GM19193 (cell line): Measurements from ENCODE around the gene C1GALT1.

Source experiments
- POLR2A ChIP-seq: IDR thresholded peaks from 4 replicates; pipeline ENCODE4 v1.6.1; 2011; ENCODE audit not compliant: insufficient read depth, insufficient read length; ENCODE audit errors: extremely low read depth

C1GALT1 gene

DNA sequence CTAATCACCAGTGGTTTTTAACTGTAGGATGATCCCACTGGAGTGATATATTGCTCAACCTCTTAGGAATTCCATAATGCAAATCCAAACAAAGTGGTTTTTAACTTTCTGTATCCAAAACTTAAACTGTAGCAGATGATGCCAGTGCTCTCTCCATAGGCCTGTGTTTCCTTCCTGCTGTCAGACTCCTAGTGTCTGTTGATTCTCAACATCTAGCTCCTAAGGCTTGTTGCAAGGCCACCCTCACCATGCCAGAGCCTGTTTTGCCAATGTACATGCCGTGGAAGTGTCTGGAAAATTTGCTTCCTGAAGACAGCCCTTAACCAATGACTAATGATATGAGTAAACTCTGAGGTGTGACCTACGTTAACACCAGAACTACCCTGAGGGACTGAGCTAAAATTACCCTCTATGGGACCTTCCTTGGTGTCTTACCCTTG, 39.3 kb downstream of the C1GALT1 start:
- TF ChIP-seq POLR2A, result no peak

GRCh38 chr7:7223250-7223649, 40.9 kb downstream of the C1GALT1 start:
- no peak for TF ChIP-seq POLR2A

GRCh38 chr7:7226407-7226806, 44.1 kb downstream of the C1GALT1 start:
- TF ChIP-seq POLR2A, result no peak

DNA sequence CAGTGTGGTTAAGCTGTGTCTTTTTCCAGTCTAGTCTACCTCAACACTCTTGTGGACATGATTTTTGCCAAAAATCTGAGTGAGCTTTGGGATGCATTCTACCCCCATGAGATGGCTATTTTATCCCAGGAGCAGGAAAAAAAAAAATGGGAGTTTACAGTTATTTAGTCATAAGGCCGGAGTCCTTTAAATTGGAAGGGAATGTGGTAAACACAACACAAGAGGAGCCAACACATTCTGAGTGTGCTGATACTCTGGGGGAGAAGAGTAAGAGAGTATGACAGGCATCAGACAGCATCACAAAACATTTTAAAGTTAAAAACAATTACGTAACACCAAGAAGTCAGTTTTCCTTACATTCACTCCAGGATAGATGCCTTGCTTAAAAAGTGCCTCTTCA, 46.1 kb downstream of the C1GALT1 start:
- TF ChIP-seq POLR2A, result no peak

DNA sequence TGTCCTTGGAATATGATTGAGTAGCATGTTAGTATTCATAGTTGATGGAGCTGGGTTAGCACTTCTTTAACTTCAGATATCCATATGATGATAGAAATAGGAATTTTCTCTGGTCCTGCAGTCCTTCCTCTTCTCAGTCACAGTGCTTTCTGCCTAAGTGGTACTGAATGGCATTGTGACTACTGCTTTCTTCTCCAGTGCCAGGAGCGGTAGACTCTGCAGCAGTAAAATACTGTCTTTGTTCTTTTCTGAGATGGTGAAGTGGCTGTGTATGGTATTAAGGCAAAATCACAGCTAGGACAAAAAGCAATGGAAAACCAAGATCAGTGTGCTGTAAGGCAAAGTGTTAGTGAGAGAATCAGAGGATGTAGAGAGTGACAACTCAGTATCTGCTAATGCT, 46.6 kb downstream of the C1GALT1 start:
- no peak for TF ChIP-seq POLR2A

DNA sequence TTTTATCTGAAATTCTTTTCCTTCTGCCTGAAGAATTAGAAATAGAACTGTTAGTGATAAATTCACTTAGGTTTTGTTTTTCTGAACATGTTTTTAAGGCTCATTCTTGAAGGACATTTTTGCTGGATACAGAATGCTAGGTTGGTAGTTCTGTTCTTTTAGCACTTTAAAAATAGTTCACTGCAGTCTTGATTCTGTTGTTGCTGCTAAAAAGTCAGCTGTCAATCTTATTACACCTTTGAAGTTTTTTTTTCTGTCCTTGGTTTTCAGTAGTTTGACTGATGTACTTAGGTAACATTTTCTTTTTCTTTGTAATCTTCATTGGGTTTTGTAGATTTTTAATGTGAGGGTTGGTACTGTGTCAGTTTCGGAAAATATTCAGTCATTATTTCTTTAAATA, 48.7 kb downstream of the C1GALT1 start:
- TF ChIP-seq POLR2A, result no peak

DNA sequence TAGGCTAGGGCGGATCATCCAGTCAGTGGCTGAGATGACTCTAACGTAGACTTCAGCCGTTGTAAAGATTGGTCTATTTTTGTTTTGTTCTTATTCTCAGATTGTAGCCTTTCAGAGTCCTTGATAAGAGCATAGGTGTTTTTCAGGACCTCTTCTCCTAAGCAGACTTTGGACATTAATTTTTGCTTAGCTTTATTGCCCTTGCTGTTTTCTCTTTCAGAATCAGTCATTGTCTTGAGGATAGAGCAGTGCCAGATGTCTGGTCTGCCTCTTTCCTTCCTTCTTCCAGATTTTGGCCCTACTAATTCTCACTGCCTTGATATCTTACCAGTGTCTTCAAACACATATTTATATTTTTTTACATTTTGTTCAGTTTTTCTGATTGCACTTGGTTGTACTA, 49.5 kb downstream of the C1GALT1 start:
- TF ChIP-seq POLR2A, result no peak

DNA sequence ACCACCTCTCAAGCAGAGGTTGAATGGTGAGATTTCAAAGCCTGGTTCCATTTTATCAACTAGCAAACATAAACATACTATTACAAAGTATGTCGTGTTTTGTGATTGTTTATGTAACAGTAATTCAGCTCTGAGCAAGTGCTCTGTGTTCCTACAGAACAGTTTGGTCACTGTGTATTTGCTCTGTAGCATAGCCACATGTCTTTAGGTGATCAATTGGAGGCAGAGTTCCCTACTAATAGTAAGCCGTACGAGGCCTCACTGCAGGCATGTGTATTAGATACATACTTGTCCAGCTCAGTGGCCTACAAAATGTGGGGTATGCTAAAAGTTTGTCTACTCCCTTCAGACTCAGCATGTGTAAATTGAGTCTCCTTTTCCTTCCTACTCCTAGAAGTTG, 53.0 kb downstream of the C1GALT1 start:
- TF ChIP-seq POLR2A, result no peak

DNA sequence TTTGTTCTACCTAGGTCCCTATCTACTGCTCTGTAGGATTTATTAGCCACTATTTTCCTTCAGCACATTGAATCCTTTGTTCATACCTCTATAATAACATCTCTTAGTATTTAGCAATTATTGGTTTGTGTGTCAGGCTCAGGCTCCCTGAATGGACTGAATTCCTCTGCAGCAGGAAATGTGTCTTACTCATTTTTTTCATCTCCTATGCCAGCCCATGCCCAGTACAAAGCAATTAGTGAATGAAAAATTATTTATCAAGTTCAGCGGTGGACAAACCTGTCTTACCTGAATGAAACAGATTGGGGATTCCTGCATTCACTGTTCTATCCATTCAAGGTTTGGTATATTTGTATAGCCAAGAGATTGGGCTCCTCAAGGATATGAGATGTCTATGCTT, 53.7 kb downstream of the C1GALT1 start:
- TF ChIP-seq POLR2A, result no peak

GRCh38 chr7:7237201-7237977, 55.0 kb downstream of the C1GALT1 start:
- TF ChIP-seq POLR2A, result no peak

GRCh38 chr7:7237978-7238267, 55.6 kb downstream of the C1GALT1 start:
- no peak for TF ChIP-seq POLR2A

DNA sequence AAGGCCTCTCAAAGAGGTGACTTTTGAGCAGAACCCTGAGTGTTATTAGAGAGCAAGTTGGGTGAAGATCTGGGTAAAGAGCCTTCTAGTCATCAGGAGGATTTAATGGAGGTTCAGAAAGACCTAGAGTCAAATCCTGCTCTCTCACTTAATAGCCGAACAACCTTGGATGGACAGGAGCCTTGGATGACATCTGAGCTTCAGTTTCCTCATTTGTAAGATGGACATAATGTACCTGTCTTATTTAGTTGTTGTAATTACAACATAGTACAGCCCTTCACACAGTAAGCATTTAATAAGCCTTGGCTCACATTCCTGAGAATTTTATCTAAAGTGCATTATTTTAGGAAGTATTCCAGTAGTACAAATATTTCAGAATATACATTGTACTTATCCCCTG, 57.0 kb downstream of the C1GALT1 start:
- no peak for TF ChIP-seq POLR2A

GRCh38 chr7:7242899-7243298, 60.6 kb downstream of the C1GALT1 start:
- TF ChIP-seq POLR2A, result no peak

GRCh38 chr7:7246223-7246622, 63.9 kb downstream of the C1GALT1 start:
- TF ChIP-seq POLR2A, result no peak

- TF ChIP-seq POLR2A, result no peak
Observed at GRCh38 chr7:7247658-7248057, 65.3 kb downstream of the C1GALT1 start.

- TF ChIP-seq POLR2A, result no peak
Observed at GRCh38 chr7:7249814-7250213, 67.5 kb downstream of the C1GALT1 start.

DNA sequence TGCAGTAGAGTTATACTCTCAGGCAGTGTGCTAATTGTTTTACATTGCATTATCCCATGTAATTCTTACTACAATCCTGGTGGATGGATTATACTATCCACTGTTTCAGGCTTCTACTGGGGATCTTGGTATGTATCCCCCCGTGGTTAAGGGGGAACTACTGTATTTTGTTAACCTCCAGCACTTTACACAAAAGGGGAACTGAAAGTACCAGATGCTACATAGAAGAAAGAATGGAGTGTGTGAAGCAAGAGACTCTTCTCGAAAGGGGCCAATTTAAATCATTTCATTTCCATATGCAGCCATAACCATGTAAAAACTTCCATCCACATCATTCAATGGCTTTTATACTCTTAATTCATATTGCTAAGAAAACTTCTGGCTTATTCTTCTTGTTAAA, 69.4 kb downstream of the C1GALT1 start:
- TF ChIP-seq POLR2A, result no peak
